Stimulated activated CD8-positive, alpha-beta memory T cell treated with anti-CD3 and anti-CD28 coated beads, Interleukin-2, amount 100 ng/mL, for 48 hours (primary cell): ENCODE measurements around the gene CELF5.

Experiments used
- DNase-seq, 2 donors: peaks; one replicate each; pipeline ENCODE4 v3.0.0-alpha.2; 2020; ENCODE audit warnings: low read depth in 2 of 2

Gene CELF5

GRCh38 chr19:3343619-3344502, 119.4 kb downstream of the CELF5 start:
- DNase-seq, result no peak

- no peak for DNase-seq
Measured at GRCh38 chr19:3344608-3345598, 120.4 kb downstream of the CELF5 start.

GRCh38 chr19:3345850-3346460, 121.5 kb downstream of the CELF5 start:
- no peak for DNase-seq
